GM12878 (cell line): ENCODE measurements around the gene ATP6V1G2. TPM values are rescaled to one million over a fixed set of nuclear protein-coding genes. Genes with fewer than 3 reads are reported as not detected.

Experiments used
- ATAC-seq: fragments of 200-7000 bp; cut with Tn5 transposase; 3 replicates; pipeline ENCODE4 v1.9.1; 2020; ENCODE audit warnings: mild to moderate bottlenecking, moderate library complexity
- BruUV-seq: library from RNA; stranded (reverse); fragments of 400-500 nt; replicated peaks from 2 replicates; lab custom pipeline; 2021; lab: Mats Ljungman, UMichigan
- CTCF ChIA-PET: fragments of 300-600 bp; sonication (Branson Sonifier 250); formaldehyde crosslinking; extraction: SDS; loops from one replicate; lab custom pipeline; 2021; ENCODE audit warnings: inconsistent platforms; lab: Yijun Ruan, JAX
- POLR2A ChIA-PET: fragments of 350-600 bp; formaldehyde crosslinking; extraction: SDS; loops from one replicate; lab custom pipeline; 2021; ENCODE audit warnings: inconsistent platforms; lab: Charles Lee
- RAD21 ChIA-PET: fragments of 300-600 bp; sonication (Branson Sonifier 250); formaldehyde crosslinking; loops from one replicate; lab custom pipeline; 2023; ENCODE audit warnings: antibody characterized with exemption; ENCODE audit not compliant: unreplicated experiment; lab: Charles Lee
- SMC1A ChIA-PET: fragments of 300-600 bp; sonication (Branson Sonifier 250); formaldehyde crosslinking; loops from one replicate; lab custom pipeline; 2023; ENCODE audit not compliant: unreplicated experiment, uncharacterized antibody; lab: Charles Lee
- DNase-seq: peaks from one replicate; pipeline ENCODE4 v3.0.0-alpha.2; 2011; ENCODE audit warnings: low read depth, low spot score
- FAIRE-seq: peaks from 3 replicates; lab custom pipeline; 2011; peaks lifted over from hg19 to GRCh38; lab: Jason Lieb, UNC
- H2AFZ ChIP-seq: 2 replicates; pipeline ENCODE4 v1.6.0; 2011; ENCODE audit warnings: low read depth, low read length, control low read depth; ENCODE audit not compliant: control insufficient read depth
- H3K27ac ChIP-seq: 2 replicates; pipeline ENCODE4 v1.5.1; 2011; ENCODE audit warnings: control low read depth; ENCODE audit not compliant: control insufficient read depth, insufficient read depth
- H3K27me3 ChIP-seq, 2 experiments: replicated peaks in 1 of 2; 2 replicates each; pipeline versions ENCODE4 v1.6.0 to v1.6.1; 2011; ENCODE audit warnings: low read length in 1 of 2; ENCODE audit not compliant: control insufficient read depth in 2 of 2, insufficient read depth in 2 of 2
- H3K36me3 ChIP-seq, 2 experiments: 2 replicates each; pipeline ENCODE4 v1.5.1; 2011; ENCODE audit warnings: low read length in 1 of 2; ENCODE audit not compliant: control insufficient read depth in 2 of 2, insufficient read depth in 2 of 2
- H3K4me1 ChIP-seq: 2 replicates; pipeline ENCODE4 v1.6.1; 2011; ENCODE audit warnings: mild to moderate bottlenecking, low read length, moderate library complexity, mixed read lengths; ENCODE audit not compliant: control insufficient read depth, insufficient read depth
- H3K4me2 ChIP-seq: 2 replicates; pipeline ENCODE4 v1.6.0; 2011; ENCODE audit warnings: control low read depth; ENCODE audit not compliant: control insufficient read depth, insufficient read depth
- H3K4me3 ChIP-seq: fragments of 200-600 bp; sonication (generic); 2 replicates; pipeline ENCODE4 v1.5.1; 2016
- H3K79me2 ChIP-seq: 2 replicates; pipeline ENCODE4 v1.6.0; 2011; ENCODE audit warnings: low read length; ENCODE audit not compliant: control insufficient read depth, insufficient read depth
- H3K9ac ChIP-seq: 2 replicates; pipeline ENCODE4 v1.8.0; 2011; ENCODE audit warnings: low read length, control low read depth, mixed read lengths; ENCODE audit not compliant: control insufficient read depth, insufficient read depth
- H3K9me3 ChIP-seq: replicated peaks from 3 replicates; pipeline ENCODE4 v1.5.1; 2011; ENCODE audit warnings: mild to moderate bottlenecking, low read length; ENCODE audit not compliant: control insufficient read depth, insufficient read depth
- H4K20me1 ChIP-seq: 2 replicates; pipeline ENCODE4 v1.6.0; 2011; ENCODE audit not compliant: control insufficient read depth, insufficient read depth
- BACH1 ChIP-seq: fragments of 450-650 bp; IDR thresholded peaks from 2 replicates; pipeline ENCODE4 v1.6.1; 2017; ENCODE audit warnings: mild to moderate bottlenecking, borderline replicate concordance
- CBFB ChIP-seq: IDR thresholded peaks from 2 replicates; pipeline ENCODE4 v1.6.1; 2016; ENCODE audit warnings: antibody characterized with exemption, low read depth
- CHD2 ChIP-seq: IDR thresholded peaks from 2 replicates; pipeline ENCODE4 v1.6.1; 2011; ENCODE audit warnings: low read depth, low read length, improper control_type of control experiment, borderline replicate concordance
- EGR1 ChIP-seq, 2 experiments: IDR thresholded peaks; 1 replicate in 1 of 2; 2 replicates in 1 of 2; pipeline ENCODE4 v1.6.1; 2011 to 2012; ENCODE audit warnings: low read depth in 2 of 2, low read length in 2 of 2, borderline replicate concordance in 1 of 2, mild to moderate bottlenecking in 1 of 2, moderate library complexity in 1 of 2
- IKZF1 ChIP-seq: fragments of 450-650 bp; conservative IDR thresholded peaks from 2 replicates; pipeline ENCODE4 v1.6.1; 2017; ENCODE audit warnings: antibody characterized with exemption, mild to moderate bottlenecking
- IKZF2 ChIP-seq, 2 experiments: fragments of 450-650 bp; IDR thresholded peaks; 2 replicates each; pipeline ENCODE4 v1.6.1; 2017; ENCODE audit warnings: mild to moderate bottlenecking in 2 of 2, moderate library complexity in 2 of 2
- JUND ChIP-seq: IDR thresholded peaks from 2 replicates; pipeline ENCODE4 v1.6.1; 2012; ENCODE audit warnings: low read depth, mild to moderate bottlenecking, low read length, improper control_type of control experiment, moderate library complexity
- MEF2A ChIP-seq: IDR thresholded peaks from 2 replicates; pipeline ENCODE4 v1.6.1; 2011; ENCODE audit warnings: low read depth, mild to moderate bottlenecking, low read length, moderate library complexity; ENCODE audit not compliant: insufficient read depth
- MTA2 ChIP-seq: fragments of 450-650 bp; IDR thresholded peaks from 2 replicates; pipeline ENCODE4 v1.6.1; 2016; ENCODE audit warnings: low read depth, mild to moderate bottlenecking, moderate library complexity
- NRF1 ChIP-seq: conservative IDR thresholded peaks from 2 replicates; pipeline ENCODE4 v1.6.1; 2011; ENCODE audit warnings: mild to moderate bottlenecking, low read depth, low read length, improper control_type of control experiment
- STAT1 ChIP-seq: fragments of 450-650 bp; conservative IDR thresholded peaks from 2 replicates; pipeline ENCODE4 v1.6.1; 2014; ENCODE audit warnings: antibody characterized with exemption, mild to moderate bottlenecking
- TARDBP ChIP-seq: IDR thresholded peaks from 2 replicates; pipeline ENCODE4 v1.6.1; 2016; ENCODE audit warnings: borderline replicate concordance
- TCF12 ChIP-seq: IDR thresholded peaks from 2 replicates; pipeline ENCODE4 v1.6.1; 2011; ENCODE audit warnings: low read depth, mild to moderate bottlenecking, low read length
- ZZZ3 ChIP-seq: IDR thresholded peaks from 2 replicates; pipeline ENCODE4 v1.6.1; 2011; ENCODE audit warnings: low read depth; ENCODE audit not compliant: control insufficient read depth, insufficient read length
- WGBS: methylation state at CpG from one replicate; pipeline ENCODE4 v1.1.6; 2016; ENCODE audit warnings: low lambda C conversion rate; ENCODE audit not compliant: insufficient replicate concordance, insufficient coverage; ENCODE audit errors: missing lambda C conversion rate; 5-methylcytosine and 5-hydroxymethylcytosine counted together
- in situ Hi-C: fragments of 300-500 bp; cut with MboI; formaldehyde crosslinking; loops from 9 replicates; pipeline ENCODE4 v1.14.3; 2018; ENCODE audit warnings: mixed read lengths
- intact Hi-C: fragments of 100-400 bp; cut with micrococcal nuclease; formaldehyde crosslinking; loops from one replicate; pipeline ENCODE4 v1.14.2; 2022; ENCODE audit not compliant: unreplicated experiment
- polyA plus RNA-seq, 11 experiments: library from polyadenylated mRNA; depleted of rRNA in 4 of 11; unstranded in 6 of 11; stranded (reverse) in 5 of 11; fragments of >200 nt; fragmentation: Nextera tagmentation in 4 of 11; fragmentation: Illumina TruSeq in 1 of 11; extraction: Ambion mirVana in 4 of 11; extraction: Trizol in 1 of 11; gene quantifications; 1 replicate in 1 of 11; 2 replicates in 10 of 11; pipeline versions ENCODE4 v1.2.1 to v1.2.3, GENCODE V29; 2011 to 2016; ENCODE audit warnings: inconsistent platforms in 2 of 11, missing spikeins in 2 of 11, low read depth in 1 of 11
- total RNA-seq, 4 experiments: library from RNA; depleted of rRNA in 3 of 4; stranded (reverse); fragments of >200 nt in 3 of 4; fragmentation: Illumina TruSeq in 1 of 4; extraction: Trizol in 1 of 4; gene quantifications; 2 replicates each; pipeline versions ENCODE4 v1.2.1 to v1.2.3, GENCODE V29; 2013 to 2021
- TF ChIP-seq, protein P1 (sequence below): fragments of 450-650 bp; formaldehyde crosslinking; IDR thresholded peaks from 2 replicates; pipeline ENCODE4 v1.5.0; 2022; ENCODE audit warnings: mild to moderate bottlenecking, missing genetic modification characterization
- TF ChIP-seq, protein P2 (sequence below): IDR thresholded peaks from 2 replicates; pipeline ENCODE4 v1.6.1; 2012; ENCODE audit warnings: mild to moderate bottlenecking, low read depth, low read length

ATP6V1G2 gene
- total and polyA plus RNA-seq, 10 of the 15 experiments (the other 5 are each of a cell fraction or from before 2014, with no cell fraction given) = 0.45 to 8.9 (median 2.8) TPM

DNA sequence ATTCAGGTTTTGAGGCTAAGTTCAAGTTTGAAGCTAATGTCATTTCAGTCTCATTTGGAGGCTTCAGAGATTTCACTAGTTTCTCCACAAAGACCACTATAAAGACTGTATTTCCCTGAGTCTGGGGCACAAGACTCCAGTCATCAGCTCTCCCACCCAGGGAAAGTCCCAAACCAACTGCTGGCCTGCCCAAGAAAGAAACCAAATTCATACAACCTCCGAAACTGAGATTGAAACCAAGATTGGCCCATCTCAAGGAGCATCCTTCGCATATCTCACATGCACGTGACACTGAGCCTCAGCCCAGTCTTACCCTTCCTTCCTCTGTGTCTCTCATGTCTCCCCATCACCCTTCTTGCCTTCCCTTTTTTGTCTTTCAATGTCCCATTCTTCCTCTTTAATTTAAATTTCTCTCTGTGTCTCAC is 22.1 kb upstream of the ATP6V1G2 start:
- POLR2A ChIA-PET = interaction anchor here (0.5 to 15.1 kb wide), 12 partner anchors 8 to 267 kb away, joined by 3 to 222 read pairs (median 6); partner anchors contain the start of genes ATP6V1G2, LST1, LTB and NCR3
- no peaks in the 10 kb centered on the region for H3K27me3 ChIP-seq
- H2AFZ ChIP-seq = no peak overlapping the region
- H3K36me3 ChIP-seq = no peaks in the 10 kb centered on the region
- 0% methylated on average over 3 of the region's 3 CpGs for whole genome bisulfite sequencing
- H4K20me1 ChIP-seq = no peaks in the 10 kb centered on the region
- in situ Hi-C loops = loop anchor here (25.0 kb wide), 2 partner anchors 1044 to 1394 kb away; partner anchors contain the start of genes BRD2 and HLA-DMA
- SMC1A ChIA-PET = interaction anchor here (1.0 to 45.5 kb wide), 4 partner anchors 14 to 76 kb away, joined by 3 to 1989 read pairs (median 996); partner anchors contain the start of genes ATP6V1G2, DDX39B, LST1 and LTA
- ATAC-seq (peak; percentile 77), DNase-seq (peak; percentile 94), FAIRE-seq (peak; percentile 96)
- no peaks in the 10 kb centered on the region for H3K9me3 ChIP-seq
- intact Hi-C loops = loop anchor here (1.0 kb wide), 1 partner anchor 8 kb away; no protein-coding TSS in a partner anchor
- RAD21 ChIA-PET = interaction anchor here (0.9 to 5.5 kb wide), 9 partner anchors 8 to 294 kb away, joined by 3 to 62 read pairs (median 7); partner anchors contain the start of genes LTB and NEU1
- peak overlapping the region; percentile 41; the same call in 1 of the 2 replicates for H3K4me3 ChIP-seq
- BruUV-seq = no TSS peak
- CTCF ChIA-PET = interaction anchor here (3.2 to 34.8 kb wide), 3 partner anchors 10 to 19 kb away, joined by 34 to 2098 read pairs (median 38); partner anchors contain the start of genes LST1, LTB, NCR3 and TNF
- peaks cover 27% of the 10 kb centered on the region for H3K79me2 ChIP-seq
- H3K4me1 ChIP-seq = peaks cover 64% of the 10 kb centered on the region
- H3K4me2 ChIP-seq = peak overlapping the region; percentile 82
- H3K9ac ChIP-seq = peak overlapping the region; percentile 52; the same call in 1 of the 2 replicates
- peak overlapping the region; percentile 90 for H3K27ac ChIP-seq
- TF ChIP-seq ZZZ3 (no peak), CHD2 (no peak), MEF2A (peak; percentile 61; the same call in 1 of the 2 replicates), EGR1 (IDR thresholded peaks at IDR 0.05; ENCODE audit: borderline replicate concordance in 1 of 2, low read depth in 2 of 2, low read length in 2 of 2) (no peak), JUND (no peak), CBFB (peak; percentile 65; the same call in 1 of the 2 replicates), TCF12 (no peak), IKZF1 (peak; percentile 95), NRF1 (no peak), BACH1 (peak; percentile 25; the same call in 1 of the 2 replicates), IKZF2 (IDR thresholded peaks at IDR 0.05) (peak; percentile 97), TARDBP (no peak), MTA2 (peak; percentile 81), STAT1 (no peak)
- TF ChIP-seq, protein P1, sequence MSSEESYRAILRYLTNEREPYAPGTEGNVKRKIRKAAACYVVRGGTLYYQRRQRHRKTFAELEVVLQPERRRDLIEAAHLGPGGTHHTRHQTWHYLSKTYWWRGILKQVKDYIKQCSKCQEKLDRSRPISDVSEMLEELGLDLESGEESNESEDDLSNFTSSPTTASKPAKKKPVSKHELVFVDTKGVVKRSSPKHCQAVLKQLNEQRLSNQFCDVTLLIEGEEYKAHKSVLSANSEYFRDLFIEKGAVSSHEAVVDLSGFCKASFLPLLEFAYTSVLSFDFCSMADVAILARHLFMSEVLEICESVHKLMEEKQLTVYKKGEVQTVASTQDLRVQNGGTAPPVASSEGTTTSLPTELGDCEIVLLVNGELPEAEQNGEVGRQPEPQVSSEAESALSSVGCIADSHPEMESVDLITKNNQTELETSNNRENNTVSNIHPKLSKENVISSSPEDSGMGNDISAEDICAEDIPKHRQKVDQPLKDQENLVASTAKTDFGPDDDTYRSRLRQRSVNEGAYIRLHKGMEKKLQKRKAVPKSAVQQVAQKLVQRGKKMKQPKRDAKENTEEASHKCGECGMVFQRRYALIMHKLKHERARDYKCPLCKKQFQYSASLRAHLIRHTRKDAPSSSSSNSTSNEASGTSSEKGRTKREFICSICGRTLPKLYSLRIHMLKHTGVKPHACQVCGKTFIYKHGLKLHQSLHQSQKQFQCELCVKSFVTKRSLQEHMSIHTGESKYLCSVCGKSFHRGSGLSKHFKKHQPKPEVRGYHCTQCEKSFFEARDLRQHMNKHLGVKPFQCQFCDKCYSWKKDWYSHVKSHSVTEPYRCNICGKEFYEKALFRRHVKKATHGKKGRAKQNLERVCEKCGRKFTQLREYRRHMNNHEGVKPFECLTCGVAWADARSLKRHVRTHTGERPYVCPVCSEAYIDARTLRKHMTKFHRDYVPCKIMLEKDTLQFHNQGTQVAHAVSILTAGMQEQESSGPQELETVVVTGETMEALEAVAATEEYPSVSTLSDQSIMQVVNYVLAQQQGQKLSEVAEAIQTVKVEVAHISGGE = no peak
- TF ChIP-seq, protein P2, sequence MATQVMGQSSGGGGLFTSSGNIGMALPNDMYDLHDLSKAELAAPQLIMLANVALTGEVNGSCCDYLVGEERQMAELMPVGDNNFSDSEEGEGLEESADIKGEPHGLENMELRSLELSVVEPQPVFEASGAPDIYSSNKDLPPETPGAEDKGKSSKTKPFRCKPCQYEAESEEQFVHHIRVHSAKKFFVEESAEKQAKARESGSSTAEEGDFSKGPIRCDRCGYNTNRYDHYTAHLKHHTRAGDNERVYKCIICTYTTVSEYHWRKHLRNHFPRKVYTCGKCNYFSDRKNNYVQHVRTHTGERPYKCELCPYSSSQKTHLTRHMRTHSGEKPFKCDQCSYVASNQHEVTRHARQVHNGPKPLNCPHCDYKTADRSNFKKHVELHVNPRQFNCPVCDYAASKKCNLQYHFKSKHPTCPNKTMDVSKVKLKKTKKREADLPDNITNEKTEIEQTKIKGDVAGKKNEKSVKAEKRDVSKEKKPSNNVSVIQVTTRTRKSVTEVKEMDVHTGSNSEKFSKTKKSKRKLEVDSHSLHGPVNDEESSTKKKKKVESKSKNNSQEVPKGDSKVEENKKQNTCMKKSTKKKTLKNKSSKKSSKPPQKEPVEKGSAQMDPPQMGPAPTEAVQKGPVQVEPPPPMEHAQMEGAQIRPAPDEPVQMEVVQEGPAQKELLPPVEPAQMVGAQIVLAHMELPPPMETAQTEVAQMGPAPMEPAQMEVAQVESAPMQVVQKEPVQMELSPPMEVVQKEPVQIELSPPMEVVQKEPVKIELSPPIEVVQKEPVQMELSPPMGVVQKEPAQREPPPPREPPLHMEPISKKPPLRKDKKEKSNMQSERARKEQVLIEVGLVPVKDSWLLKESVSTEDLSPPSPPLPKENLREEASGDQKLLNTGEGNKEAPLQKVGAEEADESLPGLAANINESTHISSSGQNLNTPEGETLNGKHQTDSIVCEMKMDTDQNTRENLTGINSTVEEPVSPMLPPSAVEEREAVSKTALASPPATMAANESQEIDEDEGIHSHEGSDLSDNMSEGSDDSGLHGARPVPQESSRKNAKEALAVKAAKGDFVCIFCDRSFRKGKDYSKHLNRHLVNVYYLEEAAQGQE = no peak
